ENCODE data around the gene DSN1. TPM values are rescaled to one million over a fixed set of nuclear protein-coding genes. Genes with fewer than 3 reads are reported as not detected.

The DSN1 gene
- polyA plus RNA-seq, 2 of the 4 experiments (the other 2 are of a cell fraction) = 38.2 to 41.3 TPM

- H3K4me3 ChIP-seq = no peak overlapping the region
- no peaks in the 10 kb centered on the region for H3K9me3 ChIP-seq
- WGBS (ENCODE audit: missing lambda C conversion rate) = 100% methylated on average over 1 of the region's 1 CpG
- ChIA-PET CTCF (interaction anchor here (0.6 to 6.8 kb wide), 6 partner anchors 11 to 1117 kb away, joined by 3 to 48 read pairs (median 3); no protein-coding TSS in a partner anchor), POLR2A (no interaction called here)
- no peak for DNase-seq (ENCODE audit: low read depth in 1 of 2, low spot score in 1 of 2)
- FAIRE-seq = no peak
- no peak for TF ChIP-seq CBX8 (IDR thresholded peaks at IDR 0.05)
- TF ChIP-seq GATA3 (IDR thresholded peaks at IDR 0.05; ENCODE audit: borderline replicate concordance) = no peak
- no peak for TF ChIP-seq PHF8 (IDR thresholded peaks at IDR 0.05; ENCODE audit: borderline replicate concordance, low read depth)
- no peak for TF ChIP-seq RAD21 (conservative IDR thresholded peaks at IDR 0.05 in 1 of 2, IDR thresholded peaks at IDR 0.05 in 1 of 2)
- no peak for TF ChIP-seq CBX2 (IDR thresholded peaks at IDR 0.05; ENCODE audit: borderline replicate concordance, low read depth)
- TF ChIP-seq FOXS1 (CRISPR knock-in tag; IDR thresholded peaks at IDR 0.05) = no peak
- no peak for TF ChIP-seq NFE2L2 (conservative IDR thresholded peaks at IDR 0.05; ENCODE audit: low read length)
- no peak for TF ChIP-seq BHLHE40 (IDR thresholded peaks at IDR 0.05; ENCODE audit: low read depth, low read length)
- TF ChIP-seq HMGXB4 (CRISPR knock-in tag; IDR thresholded peaks at IDR 0.05; ENCODE audit: borderline replicate concordance) = no peak
- no peak for TF ChIP-seq KDM5A (IDR thresholded peaks at IDR 0.05)
- TF ChIP-seq EHF (CRISPR knock-in tag; IDR thresholded peaks at IDR 0.05) = no peak
- H3K4me2 ChIP-seq = no peak overlapping the region
- H3K4me1 ChIP-seq = no peaks in the 10 kb centered on the region
- ATAC-seq = no peak
- no peak overlapping the region for H3K27ac ChIP-seq
These were observed 46.5 kb upstream of the DSN1 start for GRCh38 chr20:36820073-36820472.

- 85% methylated on average over 5 of the region's 5 CpGs for WGBS (ENCODE audit: missing lambda C conversion rate)
These were observed 46.1 kb upstream of the DSN1 start for GRCh38 chr20:36819659-36820058.

GRCh38 chr20:36818861-36819260, 45.3 kb upstream of the DSN1 start:
- 89% methylated on average over 4 of the region's 4 CpGs for WGBS (ENCODE audit: missing lambda C conversion rate)
- FAIRE-seq (no peak), DNase-seq (ENCODE audit: low read depth in 1 of 2, low spot score in 1 of 2) (no peak), ATAC-seq (no peak)
- POLR2A ChIA-PET = no interaction called here
- Histone ChIP-seq H3K9me3 (no peaks in the 10 kb centered on the region), H3K4me3 (no peak overlapping the region), H3K27ac (no peak overlapping the region), H3K4me1 (no peaks in the 10 kb centered on the region), H3K4me2 (no peak overlapping the region)
- CTCF ChIA-PET = interaction anchor here (0.8 to 6.8 kb wide), 3 partner anchors 10 to 64 kb away, joined by 3 to 48 read pairs (median 3); no protein-coding TSS in a partner anchor
- no peak for TF ChIP-seq RCOR1 (IDR thresholded peaks at IDR 0.05; ENCODE audit: low read depth, low read length)
- no peak for TF ChIP-seq HOXB5 (CRISPR knock-in tag; IDR thresholded peaks at IDR 0.05)
- no peak for TF ChIP-seq ZNF302 (CRISPR knock-in tag; IDR thresholded peaks at IDR 0.05)
- no peak for TF ChIP-seq CHD4 (IDR thresholded peaks at IDR 0.05; ENCODE audit: borderline replicate concordance)
- no peak for TF ChIP-seq HDAC2 (IDR thresholded peaks at IDR 0.05)
- no peak for TF ChIP-seq REST (IDR thresholded peaks at IDR 0.05)
- TF ChIP-seq KDM5A (IDR thresholded peaks at IDR 0.05) = no peak
- no peak for TF ChIP-seq NR3C1 (IDR thresholded peaks at IDR 0.05)
- TF ChIP-seq HOXA7 (CRISPR knock-in tag; IDR thresholded peaks at IDR 0.05) = no peak
- no peak for TF ChIP-seq BHLHE40 (IDR thresholded peaks at IDR 0.05; ENCODE audit: low read depth, low read length)
- no peak for TF ChIP-seq RFX5 (IDR thresholded peaks at IDR 0.05)
- TF ChIP-seq TFCP2L1 (CRISPR knock-in tag; IDR thresholded peaks at IDR 0.05) = no peak
- no peak for TF ChIP-seq POLR2AphosphoS2 (conservative IDR thresholded peaks at IDR 0.05; ENCODE audit: low read length)
- no peak for TF ChIP-seq HOXB13 (CRISPR knock-in tag; IDR thresholded peaks at IDR 0.05; ENCODE audit: low read depth)
- no peak for TF ChIP-seq EHMT2 (IDR thresholded peaks at IDR 0.05; ENCODE audit: low read depth)

More at GRCh38 chr20:36819659-36820058, 46.1 kb upstream of the DSN1 start:
- Histone ChIP-seq H3K4me2 (no peak overlapping the region), H3K27ac (no peak overlapping the region), H3K9me3 (no peaks in the 10 kb centered on the region), H3K4me3 (no peak overlapping the region), H3K4me1 (no peaks in the 10 kb centered on the region)
- POLR2A ChIA-PET = no interaction called here
- CTCF ChIA-PET = interaction anchor here (0.8 to 6.8 kb wide), 4 partner anchors 11 to 215 kb away, joined by 3 to 48 read pairs (median 3); no protein-coding TSS in a partner anchor
- TF ChIP-seq RNF2 (IDR thresholded peaks at IDR 0.05; ENCODE audit: borderline replicate concordance, low read depth) (no peak), SREBF2 (IDR thresholded peaks at IDR 0.05) (no peak), CBX8 (IDR thresholded peaks at IDR 0.05) (no peak), KDM5A (IDR thresholded peaks at IDR 0.05) (no peak), HOXB13 (CRISPR knock-in tag; IDR thresholded peaks at IDR 0.05; ENCODE audit: low read depth) (no peak), NPAS2 (CRISPR knock-in tag; IDR thresholded peaks at IDR 0.05; ENCODE audit: borderline replicate concordance) (no peak), CEBPB (IDR thresholded peaks at IDR 0.05) (no peak), CBX2 (IDR thresholded peaks at IDR 0.05; ENCODE audit: borderline replicate concordance, low read depth) (no peak), ZNF302 (CRISPR knock-in tag; IDR thresholded peaks at IDR 0.05) (no peak), RCOR1 (IDR thresholded peaks at IDR 0.05; ENCODE audit: low read depth, low read length) (no peak), FOXS1 (CRISPR knock-in tag; IDR thresholded peaks at IDR 0.05) (no peak), ELK1 (IDR thresholded peaks at IDR 0.05; ENCODE audit: low read depth, low read length) (no peak)
- no peak for FAIRE-seq
- ATAC-seq = no peak
- no peak for DNase-seq (ENCODE audit: low read depth in 1 of 2, low spot score in 1 of 2)
